Hepatocyte (in vitro differentiated cells): ENCODE data around the gene PMEPA1.

Source experiments
- EZH2 ChIP-seq: fragments of 200-600 bp; sonication (generic); IDR thresholded peaks from 2 replicates; pipeline ENCODE4 v1.6.1; 2016; ENCODE audit warnings: antibody characterized with exemption, mild to moderate bottlenecking, borderline replicate concordance
- EZH2phosphoT487 ChIP-seq: fragments of 200-600 bp; sonication (generic); IDR thresholded peaks from one replicate; pipeline ENCODE4 v1.6.1; 2018; ENCODE audit warnings: antibody characterized with exemption, mild to moderate bottlenecking, low read depth, moderate library complexity; ENCODE audit not compliant: unreplicated experiment, severe bottlenecking
- TF ChIP-seq, protein P1 (sequence below): fragments of 200-600 bp; sonication (generic); IDR thresholded peaks from 2 replicates; pipeline ENCODE4 v1.5.1; 2016; ENCODE audit warnings: antibody characterized with exemption, mild to moderate bottlenecking; ENCODE audit not compliant: poor library complexity

DNA sequence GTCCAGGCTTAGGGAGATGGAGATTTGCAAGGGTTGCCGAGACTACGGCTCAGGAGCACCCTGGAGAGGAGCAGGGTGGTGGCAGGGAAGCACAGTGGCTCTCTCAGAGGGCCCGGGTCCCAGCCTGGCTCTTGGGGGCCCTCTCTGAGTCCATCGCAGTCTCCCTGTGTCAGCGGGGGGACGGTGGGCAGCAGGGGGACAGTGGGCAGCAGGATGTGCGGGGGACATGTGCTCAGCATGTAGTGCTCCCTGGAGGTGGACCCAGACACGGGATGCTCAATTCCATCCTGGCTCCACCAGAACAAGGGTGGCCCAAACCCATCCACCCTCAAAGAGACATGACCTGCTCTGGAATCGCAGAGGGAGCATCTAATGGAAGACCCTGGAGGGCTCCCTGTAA lies 46.6 kb downstream of the PMEPA1 start:
- TF ChIP-seq, protein P1, sequence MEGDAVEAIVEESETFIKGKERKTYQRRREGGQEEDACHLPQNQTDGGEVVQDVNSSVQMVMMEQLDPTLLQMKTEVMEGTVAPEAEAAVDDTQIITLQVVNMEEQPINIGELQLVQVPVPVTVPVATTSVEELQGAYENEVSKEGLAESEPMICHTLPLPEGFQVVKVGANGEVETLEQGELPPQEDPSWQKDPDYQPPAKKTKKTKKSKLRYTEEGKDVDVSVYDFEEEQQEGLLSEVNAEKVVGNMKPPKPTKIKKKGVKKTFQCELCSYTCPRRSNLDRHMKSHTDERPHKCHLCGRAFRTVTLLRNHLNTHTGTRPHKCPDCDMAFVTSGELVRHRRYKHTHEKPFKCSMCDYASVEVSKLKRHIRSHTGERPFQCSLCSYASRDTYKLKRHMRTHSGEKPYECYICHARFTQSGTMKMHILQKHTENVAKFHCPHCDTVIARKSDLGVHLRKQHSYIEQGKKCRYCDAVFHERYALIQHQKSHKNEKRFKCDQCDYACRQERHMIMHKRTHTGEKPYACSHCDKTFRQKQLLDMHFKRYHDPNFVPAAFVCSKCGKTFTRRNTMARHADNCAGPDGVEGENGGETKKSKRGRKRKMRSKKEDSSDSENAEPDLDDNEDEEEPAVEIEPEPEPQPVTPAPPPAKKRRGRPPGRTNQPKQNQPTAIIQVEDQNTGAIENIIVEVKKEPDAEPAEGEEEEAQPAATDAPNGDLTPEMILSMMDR: no peak
- TF ChIP-seq EZH2: no peak
- TF ChIP-seq EZH2phosphoT487: no peak
